ENCODE measurements around the gene KIAA1328. TPM values are rescaled to one million over a fixed set of nuclear protein-coding genes. Genes with fewer than 3 reads are reported as not detected.

KIAA1328 gene
- total and polyA plus RNA-seq, 4 donors = 0.95 to 7.4 (median 2.9) TPM

- no peak overlapping the region for H3K27ac ChIP-seq (ENCODE audit: low read depth in 1 of 2, low read length in 2 of 2)
- no peaks in the 10 kb centered on the region for H3K36me3 ChIP-seq (ENCODE audit: control insufficient read depth in 4 of 4, insufficient read depth in 3 of 4, low read depth in 1 of 4, low read length in 3 of 4)
- H3K4me1 ChIP-seq (ENCODE audit: control insufficient read depth in 4 of 4, insufficient read depth in 4 of 4, low read length in 3 of 4) = no peaks in the 10 kb centered on the region
- no peaks in the 10 kb centered on the region for H3K27me3 ChIP-seq (ENCODE audit: control insufficient read depth in 4 of 4, insufficient read depth in 4 of 4, low read length in 3 of 4)
- H3K9ac ChIP-seq (ENCODE audit: low read depth in 1 of 2, low read length in 2 of 2) = no peak overlapping the region
- H3K4me3 ChIP-seq (ENCODE audit: low read depth in 1 of 3, low read length in 3 of 3) = no peak overlapping the region
- no peak for TF ChIP-seq CTCF (IDR thresholded peaks at IDR 0.05; ENCODE audit: low read depth, low read length, missing input control)
- TF ChIP-seq YY1 (IDR thresholded peaks at IDR 0.05) = no peak
- TF ChIP-seq SP1 (IDR thresholded peaks at IDR 0.05) = no peak
- no peak for TF ChIP-seq HNF4A (conservative IDR thresholded peaks at IDR 0.05)
- TF ChIP-seq REST (IDR thresholded peaks at IDR 0.05) = no peak
- no peak for TF ChIP-seq HNF4G (IDR thresholded peaks at IDR 0.05)
- no peak for DNase-seq (ENCODE audit: low spot score)
- WGBS = 89% methylated on average over 1 of the region's 1 CpG
- H3K9me3 ChIP-seq (ENCODE audit: control insufficient read depth in 4 of 4, low read length in 3 of 4) = no peaks in the 10 kb centered on the region
Observed at GRCh38 chr18:36912887-36913286, 84.0 kb downstream of the KIAA1328 start.

GRCh38 chr18:36917907-36918306, 89.0 kb downstream of the KIAA1328 start:
- no peaks in the 10 kb centered on the region for H3K27me3 ChIP-seq (ENCODE audit: control insufficient read depth in 4 of 4, insufficient read depth in 4 of 4, low read length in 3 of 4)
- H3K27ac ChIP-seq (ENCODE audit: low read depth in 1 of 2, low read length in 2 of 2) = no peak overlapping the region
- TF ChIP-seq JUND (IDR thresholded peaks at IDR 0.05) (no peak), GABPA (IDR thresholded peaks at IDR 0.05 in 1 of 2, conservative IDR thresholded peaks at IDR 0.05 in 1 of 2) (no peak), ZBTB33 (IDR thresholded peaks at IDR 0.05) (no peak), NR2F2 (IDR thresholded peaks at IDR 0.05) (no peak), SP1 (IDR thresholded peaks at IDR 0.05) (no peak), CTCF (IDR thresholded peaks at IDR 0.05; ENCODE audit: low read depth, low read length, missing input control) (no peak), HNF4A (conservative IDR thresholded peaks at IDR 0.05) (no peak), FOXA2 (IDR thresholded peaks at IDR 0.05) (no peak), EGR1 (IDR thresholded peaks at IDR 0.05; ENCODE audit: low read depth in 2 of 2) (no peak)
- 88% methylated on average over 3 of the region's 3 CpGs for WGBS
- DNase-seq (ENCODE audit: low spot score) = no peak
- H3K9me3 ChIP-seq (ENCODE audit: control insufficient read depth in 4 of 4, low read length in 3 of 4) = no peaks in the 10 kb centered on the region
- H3K9ac ChIP-seq (ENCODE audit: low read depth in 1 of 2, low read length in 2 of 2) = no peak overlapping the region
- H3K4me1 ChIP-seq (ENCODE audit: control insufficient read depth in 4 of 4, insufficient read depth in 4 of 4, low read length in 3 of 4) = no peaks in the 10 kb centered on the region
- H3K4me3 ChIP-seq (ENCODE audit: low read depth in 1 of 3, low read length in 3 of 3) = no peak overlapping the region
- no peaks in the 10 kb centered on the region for H3K36me3 ChIP-seq (ENCODE audit: control insufficient read depth in 4 of 4, insufficient read depth in 3 of 4, low read depth in 1 of 4, low read length in 3 of 4)
